ENCODE data around the gene ZSWIM7. TPM values are rescaled to one million over a fixed set of nuclear protein-coding genes. Genes with fewer than 3 reads are reported as not detected.

Gene ZSWIM7
- total RNA-seq, 2 experiments from 2014 or later: 14.5 to 18.2 TPM

GRCh38 chr17:15957608-15958307 is 41.7 kb downstream of the ZSWIM7 start:
- H3K9me3 Mint-ChIP-seq: no peaks in the 10 kb centered on the region
- peaks cover 34% of the 10 kb centered on the region for H3K4me1 Mint-ChIP-seq (ENCODE audit: low read depth)
- no peaks in the 10 kb centered on the region for H3K36me3 Mint-ChIP-seq (ENCODE audit: low read depth)
- no peak overlapping the region for H3K4me3 Mint-ChIP-seq
- intact Hi-C loops (cut with micrococcal nuclease): loop anchor here (5.0 kb wide), 1 partner anchor 40 kb away; the partner anchor contains the start of genes TTC19 and ZSWIM7
- H3K27me3 Mint-ChIP-seq: peaks cover 14% of the 10 kb centered on the region
- TF ChIP-seq, protein P1, sequence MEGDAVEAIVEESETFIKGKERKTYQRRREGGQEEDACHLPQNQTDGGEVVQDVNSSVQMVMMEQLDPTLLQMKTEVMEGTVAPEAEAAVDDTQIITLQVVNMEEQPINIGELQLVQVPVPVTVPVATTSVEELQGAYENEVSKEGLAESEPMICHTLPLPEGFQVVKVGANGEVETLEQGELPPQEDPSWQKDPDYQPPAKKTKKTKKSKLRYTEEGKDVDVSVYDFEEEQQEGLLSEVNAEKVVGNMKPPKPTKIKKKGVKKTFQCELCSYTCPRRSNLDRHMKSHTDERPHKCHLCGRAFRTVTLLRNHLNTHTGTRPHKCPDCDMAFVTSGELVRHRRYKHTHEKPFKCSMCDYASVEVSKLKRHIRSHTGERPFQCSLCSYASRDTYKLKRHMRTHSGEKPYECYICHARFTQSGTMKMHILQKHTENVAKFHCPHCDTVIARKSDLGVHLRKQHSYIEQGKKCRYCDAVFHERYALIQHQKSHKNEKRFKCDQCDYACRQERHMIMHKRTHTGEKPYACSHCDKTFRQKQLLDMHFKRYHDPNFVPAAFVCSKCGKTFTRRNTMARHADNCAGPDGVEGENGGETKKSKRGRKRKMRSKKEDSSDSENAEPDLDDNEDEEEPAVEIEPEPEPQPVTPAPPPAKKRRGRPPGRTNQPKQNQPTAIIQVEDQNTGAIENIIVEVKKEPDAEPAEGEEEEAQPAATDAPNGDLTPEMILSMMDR (IDR thresholded peaks at IDR 0.05): no peak
- no peak overlapping the region for H3K27ac Mint-ChIP-seq
- CTCF ChIA-PET: interaction anchor here (1.1 to 1.4 kb wide), 2 partner anchors 13 to 19 kb away, joined by 3 to 4 read pairs; partner anchors contain the start of gene ADORA2B
- DNase-seq (no peak), ATAC-seq (no peak)
- POLR2A ChIA-PET: interaction anchor here (0.6 to 2.3 kb wide), 5 partner anchors 12 to 42 kb away, joined by 3 to 19 read pairs (median 5); partner anchors contain the start of genes ADORA2B, TTC19 and ZSWIM7

DNA sequence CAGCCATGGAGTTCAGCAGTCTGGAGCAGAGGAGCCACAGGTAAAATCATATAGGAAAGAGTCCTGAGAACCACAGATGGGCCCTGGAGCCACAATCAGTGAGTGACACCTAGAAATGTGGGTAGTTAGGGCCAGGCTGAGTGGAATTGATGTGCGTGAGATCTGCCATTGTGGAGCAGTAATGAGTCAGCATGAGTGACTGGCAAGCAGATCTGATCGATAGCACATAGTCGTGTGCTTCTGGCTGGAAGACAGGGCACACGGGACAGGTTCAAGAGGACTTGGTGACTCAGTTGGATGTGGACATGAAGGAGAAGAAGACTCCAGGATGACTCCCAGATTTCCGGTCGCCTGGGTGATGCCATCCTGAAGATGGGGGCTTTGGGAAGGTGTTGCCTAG is 42.3 kb downstream of the ZSWIM7 start:
- Mint-ChIP-seq H3K4me1 (ENCODE audit: low read depth) (peaks cover 34% of the 10 kb centered on the region), H3K27me3 (peaks cover 14% of the 10 kb centered on the region), H3K4me3 (no peak overlapping the region), H3K9me3 (no peaks in the 10 kb centered on the region), H3K27ac (no peak overlapping the region), H3K36me3 (ENCODE audit: low read depth) (no peaks in the 10 kb centered on the region)
- peak; percentile 32 for ATAC-seq
- ChIA-PET CTCF (no interaction called here), POLR2A (no interaction called here)
- intact Hi-C loops (cut with micrococcal nuclease): loop anchor here (5.0 kb wide), 1 partner anchor 40 kb away; the partner anchor contains the start of genes TTC19 and ZSWIM7
- peak; percentile 57 for DNase-seq
- TF ChIP-seq, protein P1 (IDR thresholded peaks at IDR 0.05): no peak

GRCh38 chr17:15955793-15956541 is 43.5 kb downstream of the ZSWIM7 start:
- H3K4me1 Mint-ChIP-seq (ENCODE audit: low read depth): peaks cover 31% of the 10 kb centered on the region
- no peaks in the 10 kb centered on the region for H3K36me3 Mint-ChIP-seq (ENCODE audit: low read depth)
- no peak for ATAC-seq
- intact Hi-C loops (cut with micrococcal nuclease): loop anchor here (5.0 kb wide), 1 partner anchor 41 kb away; the partner anchor contains the start of genes TTC19 and ZSWIM7
- POLR2A ChIA-PET: no interaction called here
- H3K27me3 Mint-ChIP-seq: peaks cover 11% of the 10 kb centered on the region
- no peak overlapping the region for H3K27ac Mint-ChIP-seq
- CTCF ChIA-PET: no interaction called here
- no peak overlapping the region for H3K4me3 Mint-ChIP-seq
- no peak for DNase-seq
- TF ChIP-seq, protein P1 (IDR thresholded peaks at IDR 0.05): no peak
- H3K9me3 Mint-ChIP-seq: no peaks in the 10 kb centered on the region

- H3K27ac Mint-ChIP-seq: no peak overlapping the region
- intact Hi-C loops (cut with micrococcal nuclease): no loop called here
- H3K9me3 Mint-ChIP-seq: no peaks in the 10 kb centered on the region
- H3K36me3 Mint-ChIP-seq (ENCODE audit: low read depth): no peaks in the 10 kb centered on the region
- H3K27me3 Mint-ChIP-seq: peaks cover 11% of the 10 kb centered on the region
- POLR2A ChIA-PET: no interaction called here
- peaks cover 25% of the 10 kb centered on the region for H3K4me1 Mint-ChIP-seq (ENCODE audit: low read depth)
- no peak for ATAC-seq
- TF ChIP-seq, protein P1 (IDR thresholded peaks at IDR 0.05): no peak
- no peak overlapping the region for H3K4me3 Mint-ChIP-seq
- CTCF ChIA-PET: no interaction called here
- DNase-seq: no peak
These were observed 45.3 kb downstream of the ZSWIM7 start for GRCh38 chr17:15954222-15954621.

All from activated CD8-positive, alpha-beta T cell treated with anti-CD3 and anti-CD28 coated beads for 36 hours (primary cell).